Stomach (tissue), 9 donors: ENCODE measurements around the gene STAU1. TPM values are rescaled to one million over a fixed set of nuclear protein-coding genes. Genes with fewer than 3 reads are reported as not detected.
A peak's percentile ranks its signal among the peaks of the same experiment; 100 is the strongest.
"Not testable (repeated sequence)": the region's sequence is repeated elsewhere in the genome, so short reads cannot be mapped to it uniquely, and the experiment has no call there.

ENCODE experiments used
- DNase-seq, 2 donors: peaks; one replicate each; pipeline versions ENCODE4 v3.0.0 to v3.0.0-alpha.2; 2013 to 2019
- H3K27ac ChIP-seq, 5 donors: fragments of 200-600 bp in 4 of 5; sonication (generic) in 4 of 5; one replicate each; pipeline ENCODE4 v1.5.1; 2013 to 2019; ENCODE audit warnings: mild to moderate bottlenecking in 1 of 5, moderate library complexity in 1 of 5
- H3K27me3 ChIP-seq, 3 donors: fragments of 200-600 bp; sonication (generic); one replicate each; pipeline ENCODE4 v1.5.1; 2017 to 2019; ENCODE audit warnings: mixed run types in 1 of 3
- H3K36me3 ChIP-seq, 4 donors: fragments of 200-600 bp; sonication (generic); 1 replicate in 3 of 4; 2 replicates in 1 of 4; pipeline ENCODE4 v1.5.1; 2016 to 2019
- H3K4me1 ChIP-seq, 4 donors: fragments of 200-600 bp; sonication (generic); one replicate each; pipeline ENCODE4 v1.5.1; 2016 to 2019
- H3K4me3 ChIP-seq, 4 donors: fragments of 200-600 bp; sonication (generic) in 3 of 4; one replicate each; pipeline ENCODE4 v1.5.1; 2016 to 2019; ENCODE audit warnings: mild to moderate bottlenecking in 1 of 4
- H3K9me3 ChIP-seq, 4 donors: fragments of 200-600 bp; sonication (generic); one replicate each; pipeline ENCODE4 v1.5.1; 2016 to 2019
- CTCF ChIP-seq, 7 experiments: fragments of 450-650 bp in 4 of 7; fragments of 200-600 bp in 3 of 7; sonication (generic) in 3 of 7; IDR thresholded peaks; one replicate each; pipeline ENCODE4 v1.5.1; 2016 to 2019; ENCODE audit warnings: antibody characterized with exemption in 7 of 7, control low read depth in 2 of 7, mild to moderate bottlenecking in 1 of 7
- EP300 ChIP-seq: sonication (generic); formaldehyde crosslinking; IDR thresholded peaks from one replicate; pipeline ENCODE4 v1.6.1; 2017; ENCODE audit warnings: antibody characterized with exemption
- POLR2A ChIP-seq, 4 donors: fragments of 450-650 bp; IDR thresholded peaks; one replicate each; pipeline ENCODE4 v1.6.1; 2016; ENCODE audit warnings: antibody characterized with exemption in 4 of 4, control low read depth in 2 of 4, mild to moderate bottlenecking in 1 of 4, moderate library complexity in 1 of 4
- POLR2AphosphoS5 ChIP-seq, 3 donors: sonication (generic); formaldehyde crosslinking; IDR thresholded peaks; one replicate each; pipeline ENCODE4 v1.6.1; 2016; ENCODE audit warnings: antibody characterized with exemption in 3 of 3
- WGBS, 5 donors: extraction: QIAGEN DNeasy Blood & Tissue Kit in 3 of 5; methylation state at CpG; one replicate each; pipeline versions ENCODE4 v1.1.5 to v1.1.7; 2013 to 2018; 5-methylcytosine and 5-hydroxymethylcytosine counted together
- intact Hi-C: fragments of 100-400 bp; cut with DNase I; formaldehyde crosslinking; loops from one replicate; pipeline ENCODE4 v1.15.1; 2023; ENCODE audit warnings: low total_unique reads
- polyA plus RNA-seq, 3 donors: library from polyadenylated mRNA; stranded (reverse); fragments of 200-250 nt; gene quantifications; one replicate each; pipeline ENCODE4 v1.2.3, GENCODE V29; 2013
- total RNA-seq, 5 donors: library from RNA; depleted of rRNA; stranded (reverse); fragments of >200 nt; gene quantifications; one replicate each; pipeline versions ENCODE4 v1.1.0 to v1.2.3, GENCODE V29; 2014 to 2016
- donor health status: healthy with polysubstance abuse.
- donor health status: Bipolar disorder and iron deficiency.
- donor health status: healthy.

STAU1 gene
- total and polyA plus RNA-seq, 8 donors = 33.0 to 129 (median 56.5) TPM

GRCh38 chr20:49140834-49141233 lies 47.3 kb downstream of the STAU1 start:
- TF ChIP-seq CTCF (IDR thresholded peaks at IDR 0.05) = no peak
- no peak for TF ChIP-seq EP300
- TF ChIP-seq POLR2A (IDR thresholded peaks at IDR 0.05) = no peak
- TF ChIP-seq POLR2AphosphoS5 (IDR thresholded peaks at IDR 0.05) = no peak
- intact Hi-C loops = no loop called here
- Histone ChIP-seq H3K27ac (peak overlapping the region in 1 of 5 donors; percentile 15), H3K9me3 (no peaks in the 10 kb centered on the region), H3K27me3 (no peaks in the 10 kb centered on the region), H3K4me3 (no peak overlapping the region), H3K4me1 (peaks cover 0 to 27% (median 15%) of the 10 kb centered on the region in 4 donors), H3K36me3 (peaks cover 6 to 43% (median 39%) of the 10 kb centered on the region in 4 donors)
- DNase-seq = no peak
- 47 to 76% (median 70%) methylated on average over 2 of the region's 2 CpGs for WGBS, 5 donors

GRCh38 chr20:49140411-49140810 lies 47.7 kb downstream of the STAU1 start:
- H3K4me3 ChIP-seq = no peak overlapping the region
- no peaks in the 10 kb centered on the region for H3K9me3 ChIP-seq
- H3K36me3 ChIP-seq = peaks cover 6 to 43% (median 39%) of the 10 kb centered on the region in 4 donors
- peaks cover 0 to 27% (median 15%) of the 10 kb centered on the region in 4 donors for H3K4me1 ChIP-seq
- WGBS, 5 donors = 34 to 43% (median 37%) methylated on average over 2 of the region's 2 CpGs
- intact Hi-C loops = no loop called here
- H3K27ac ChIP-seq = peak overlapping the region in 1 of 5 donors; percentile 15
- DNase-seq = no peak
- TF ChIP-seq POLR2AphosphoS5 (IDR thresholded peaks at IDR 0.05) (no peak), EP300 (no peak)
- H3K27me3 ChIP-seq = no peaks in the 10 kb centered on the region

GRCh38 chr20:49138431-49138830 lies 49.7 kb downstream of the STAU1 start:
- no peak overlapping the region for H3K27ac ChIP-seq
- H3K36me3 ChIP-seq = peaks cover 3 to 54% (median 48%) of the 10 kb centered on the region in 4 donors
- intact Hi-C loops = no loop called here
- H3K4me3 ChIP-seq = no peak overlapping the region
- no peaks in the 10 kb centered on the region for H3K27me3 ChIP-seq
- no peaks in the 10 kb centered on the region for H3K9me3 ChIP-seq
- H3K4me1 ChIP-seq = peaks cover 1 to 19% (median 15%) of the 10 kb centered on the region in 4 donors
- TF ChIP-seq POLR2AphosphoS5 (IDR thresholded peaks at IDR 0.05) (no peak), POLR2A (IDR thresholded peaks at IDR 0.05) (no peak), EP300 (no peak), CTCF (IDR thresholded peaks at IDR 0.05) (no peak)
- DNase-seq = no peak

GRCh38 chr20:49136817-49137571 lies 51.1 kb downstream of the STAU1 start:
- Histone ChIP-seq H3K4me1 (peaks cover 6 to 29% (median 18%) of the 10 kb centered on the region in 4 donors), H3K27me3 (no peaks in the 10 kb centered on the region), H3K36me3 (peaks cover 4 to 60% (median 46%) of the 10 kb centered on the region in 4 donors), H3K27ac (no peak overlapping the region), H3K9me3 (no peaks in the 10 kb centered on the region), H3K4me3 (no peak overlapping the region)
- TF ChIP-seq EP300 = no peak
- no peak for TF ChIP-seq POLR2A (IDR thresholded peaks at IDR 0.05)
- no peak for TF ChIP-seq POLR2AphosphoS5 (IDR thresholded peaks at IDR 0.05)
- TF ChIP-seq CTCF (IDR thresholded peaks at IDR 0.05) = no peak
- no peak for DNase-seq
- 85 to 91% (median 88%) methylated on average over 15 of the region's 15 CpGs for WGBS, 5 donors
- intact Hi-C loops = no loop called here

- intact Hi-C loops = loop anchor here (5.0 kb wide), 1 partner anchor 83 kb away; the partner anchor contains the start of gene DDX27
- WGBS, 5 donors = 81 to 84% (median 83%) methylated on average over 8 of the region's 8 CpGs
- not testable (repeated sequence) for H3K27me3 ChIP-seq, DNase-seq, H3K9me3 ChIP-seq, H3K27ac ChIP-seq, H3K4me3 ChIP-seq
- H3K36me3 ChIP-seq = peaks cover 6 to 69% (median 64%) of the 10 kb centered on the region in 4 donors
- peaks cover 5 to 10% (median 7%) of the 10 kb centered on the region in 4 donors for H3K4me1 ChIP-seq
These were observed 53.3 kb downstream of the STAU1 start for GRCh38 chr20:49134797-49135196.
